ENCODE data around the gene CD40LG.

CD40LG gene

GRCh38 chrX:136652822-136653723, 5.1 kb downstream of the CD40LG start:
- DNase-seq: no peak

GRCh38 chrX:136656361-136656964, 8.5 kb downstream of the CD40LG start:
- no peak for DNase-seq

- DNase-seq: no peak
Observed at GRCh38 chrX:136658151-136658550, 10.2 kb downstream of the CD40LG start.

- no peak for DNase-seq
Observed at GRCh38 chrX:136659174-136659573, 11.2 kb downstream of the CD40LG start.

- no peak for DNase-seq
Observed at GRCh38 chrX:136660896-136661295, 12.9 kb downstream of the CD40LG start.

- DNase-seq: no peak
Observed at GRCh38 chrX:136662104-136662503, 14.1 kb downstream of the CD40LG start.

- no peak for DNase-seq
Observed at GRCh38 chrX:136662976-136663375, 15.0 kb downstream of the CD40LG start.

- DNase-seq: no peak
Observed at GRCh38 chrX:136665258-136665900, 17.4 kb downstream of the CD40LG start.

GRCh38 chrX:136666088-136666487, 18.1 kb downstream of the CD40LG start:
- DNase-seq: no peak

GRCh38 chrX:136667446-136668168, 19.6 kb downstream of the CD40LG start:
- no peak for DNase-seq

GRCh38 chrX:136671006-136671610, 23.1 kb downstream of the CD40LG start:
- DNase-seq: no peak

GRCh38 chrX:136674270-136674985, 26.5 kb downstream of the CD40LG start:
- no peak for DNase-seq

GRCh38 chrX:136679531-136679930, 31.6 kb downstream of the CD40LG start:
- no peak for DNase-seq

GRCh38 chrX:136684120-136684519, 36.2 kb downstream of the CD40LG start:
- no peak for DNase-seq

- DNase-seq: no peak
Observed at GRCh38 chrX:136687457-136687856, 39.5 kb downstream of the CD40LG start.

- no peak for DNase-seq
Observed at GRCh38 chrX:136689436-136689835, 41.5 kb downstream of the CD40LG start.

- no peak for DNase-seq
Observed at GRCh38 chrX:136691028-136691809, 43.3 kb downstream of the CD40LG start.

GRCh38 chrX:136692271-136692670, 44.3 kb downstream of the CD40LG start:
- DNase-seq: no peak

GRCh38 chrX:136694431-136695087, 46.6 kb downstream of the CD40LG start:
- no peak for DNase-seq

- DNase-seq: no peak
Observed at GRCh38 chrX:136697156-136697555, 49.2 kb downstream of the CD40LG start.

GRCh38 chrX:136708348-136708747, 60.4 kb downstream of the CD40LG start:
- no peak for DNase-seq

Data from GF-D8 (cell line).